Measurements from ENCODE around the gene UGT2A1.
"Not testable (repeated sequence)": the region's sequence is repeated elsewhere in the genome, so short reads cannot be mapped to it uniquely, and the experiment has no call there.

The UGT2A1 gene

GRCh38 chr4:69653147-69653546 lies at the start of gene UGT2A1:
UGT2A1 (minus strand) TSS chr4:69653247; CDS start chr4:69647644, 5,603 bp downstream.
- no peak for DNase-seq

GRCh38 chr4:69702201-69702600 lies 49.2 kb upstream of the UGT2A1 start:
- DNase-seq = no peak

GRCh38 chr4:69701696-69702095 lies 48.6 kb upstream of the UGT2A1 start:
- DNase-seq = no peak

- DNase-seq = no peak
These were observed 44.6 kb upstream of the UGT2A1 start for GRCh38 chr4:69697536-69698242.

GRCh38 chr4:69689599-69689998 lies 36.6 kb upstream of the UGT2A1 start:
- peak; percentile 68 for DNase-seq

GRCh38 chr4:69684804-69685203 lies 31.8 kb upstream of the UGT2A1 start:
- DNase-seq = no peak

GRCh38 chr4:69668680-69669079 lies 15.6 kb upstream of the UGT2A1 start:
- DNase-seq = peak; percentile 82

- not testable (repeated sequence) for DNase-seq
These were observed 11.0 kb upstream of the UGT2A1 start for GRCh38 chr4:69664009-69664408.

GRCh38 chr4:69661130-69661803 lies 8.2 kb upstream of the UGT2A1 start:
- DNase-seq = not testable (repeated sequence)

- DNase-seq = no peak
These were observed 5.1 kb upstream of the UGT2A1 start for GRCh38 chr4:69658133-69658532.

- DNase-seq = no peak
These were observed 3.7 kb upstream of the UGT2A1 start for GRCh38 chr4:69656653-69657158.

- no peak for DNase-seq
These were observed 2.2 kb downstream of the UGT2A1 start for GRCh38 chr4:69650872-69651271.

- DNase-seq = peak; percentile 95
These were observed 3.4 kb downstream of the UGT2A1 start for GRCh38 chr4:69649629-69650028.

GRCh38 chr4:69649207-69649606 lies 3.8 kb downstream of the UGT2A1 start:
- DNase-seq = no peak

- DNase-seq = no peak
These were observed 10.1 kb downstream of the UGT2A1 start for GRCh38 chr4:69642961-69643360.

- DNase-seq = peak; percentile 24
These were observed 12.8 kb downstream of the UGT2A1 start for GRCh38 chr4:69640289-69640688.

- DNase-seq = no peak
These were observed 13.5 kb downstream of the UGT2A1 start, which contains the start of gene UGT2A2 for GRCh38 chr4:69639542-69639941. UGT2A2 (minus strand) TSS chr4:69639642; CDS start chr4:69639640, 2 bp downstream.

- peak; percentile 72 for DNase-seq
These were observed 35.9 kb downstream of the UGT2A1 start for GRCh38 chr4:69617083-69617694.

- DNase-seq = peak; percentile 76
These were observed 42.6 kb downstream of the UGT2A1 start for GRCh38 chr4:69610484-69610883.

GRCh38 chr4:69601065-69601464 lies 52.0 kb downstream of the UGT2A1 start:
- no peak for DNase-seq

GRCh38 chr4:69600013-69600412 lies 53.0 kb downstream of the UGT2A1 start:
- DNase-seq = no peak

GRCh38 chr4:69594382-69594781 lies 58.7 kb downstream of the UGT2A1 start:
- peak; percentile 48 for DNase-seq

- no peak for DNase-seq
These were observed 61.7 kb downstream of the UGT2A1 start for GRCh38 chr4:69591364-69591763.

- DNase-seq = no peak
These were observed 63.2 kb downstream of the UGT2A1 start for GRCh38 chr4:69589884-69590283.
